HG03354 (cell line): ENCODE measurements around the gene RPS21.

Experiments
- ATAC-seq: cut with Tn5 transposase; IDR thresholded peaks from one replicate; pipeline ENCODE4 v1.9.1; 2021; ENCODE audit warnings: mild to moderate bottlenecking; ENCODE audit not compliant: unreplicated experiment, poor library complexity, severe bottlenecking

The RPS21 gene

DNA sequence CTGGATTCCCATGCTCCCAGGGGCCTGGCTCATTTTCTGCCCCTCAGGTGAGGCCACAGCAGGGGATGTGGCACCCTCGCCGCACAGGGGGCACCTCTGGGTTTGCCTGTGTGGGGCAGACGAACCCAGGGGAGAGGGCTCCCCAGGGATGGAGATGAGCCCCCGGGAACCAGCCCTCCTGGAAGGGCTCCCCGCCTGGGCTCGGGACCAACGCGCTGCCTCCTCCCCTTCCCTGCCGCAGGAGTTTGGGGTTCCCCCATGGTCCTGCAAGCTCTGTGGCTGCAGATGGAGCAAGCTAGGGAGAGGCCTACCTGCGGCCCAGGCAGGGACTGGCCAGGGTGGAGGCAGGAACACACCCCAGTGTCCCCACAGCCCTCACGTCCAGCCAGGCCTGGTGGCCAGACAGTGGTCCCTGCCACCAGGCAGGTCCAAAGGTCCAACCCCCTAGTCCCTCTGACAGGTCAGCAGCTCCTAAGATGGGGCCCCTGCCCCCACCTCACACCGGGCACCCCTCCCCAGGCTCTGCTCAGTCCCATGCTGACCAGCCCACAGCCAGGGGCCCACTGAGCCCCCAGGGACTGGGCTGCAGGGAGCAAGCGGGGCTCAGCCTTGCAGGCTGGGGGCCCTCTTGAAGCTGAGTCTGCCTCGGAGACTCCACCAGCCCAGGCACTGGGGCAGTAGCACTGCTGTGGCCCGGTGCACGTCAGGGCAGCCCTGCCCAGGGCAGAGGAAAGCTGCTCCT is 33.4 kb upstream of the RPS21 start:
- no peak for ATAC-seq

DNA sequence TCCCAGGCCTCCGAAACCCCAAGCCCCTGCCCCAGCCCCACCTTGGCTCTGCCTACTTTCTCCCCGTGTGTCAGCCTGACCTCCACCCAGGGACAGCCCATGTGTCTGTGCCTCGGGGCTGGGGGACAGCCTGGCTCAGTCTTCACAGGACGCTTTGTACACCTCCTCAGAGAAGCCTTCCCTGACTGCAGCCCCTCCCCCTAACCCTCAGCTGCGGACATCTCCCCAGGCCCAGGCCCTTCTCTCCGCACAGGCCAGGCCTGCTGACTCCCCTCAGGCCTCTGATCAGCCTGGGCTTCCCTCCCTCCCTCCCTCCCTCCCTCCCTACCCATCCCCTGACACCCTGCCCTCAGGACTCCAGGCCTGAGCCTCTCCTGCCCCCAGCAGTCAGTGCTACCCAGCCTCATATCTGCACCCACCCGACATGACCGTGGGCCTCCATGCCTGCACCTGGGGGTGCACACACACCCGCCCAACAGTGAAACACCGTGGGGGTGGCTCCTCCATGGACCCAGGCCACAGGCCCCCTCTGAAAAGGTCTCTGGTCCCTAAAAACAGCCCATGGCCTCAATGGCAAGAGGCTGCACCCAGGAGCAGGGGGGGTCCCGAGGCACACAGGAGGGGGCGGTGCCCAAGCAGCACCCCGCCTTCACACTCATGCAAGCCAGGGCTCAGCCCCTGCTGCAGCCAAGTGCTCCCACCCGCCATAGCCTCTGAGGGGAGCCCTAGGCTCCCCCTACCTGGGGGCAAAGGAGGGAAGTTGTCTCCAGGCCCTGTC is 32.7 kb upstream of the RPS21 start:
- no peak for ATAC-seq

DNA sequence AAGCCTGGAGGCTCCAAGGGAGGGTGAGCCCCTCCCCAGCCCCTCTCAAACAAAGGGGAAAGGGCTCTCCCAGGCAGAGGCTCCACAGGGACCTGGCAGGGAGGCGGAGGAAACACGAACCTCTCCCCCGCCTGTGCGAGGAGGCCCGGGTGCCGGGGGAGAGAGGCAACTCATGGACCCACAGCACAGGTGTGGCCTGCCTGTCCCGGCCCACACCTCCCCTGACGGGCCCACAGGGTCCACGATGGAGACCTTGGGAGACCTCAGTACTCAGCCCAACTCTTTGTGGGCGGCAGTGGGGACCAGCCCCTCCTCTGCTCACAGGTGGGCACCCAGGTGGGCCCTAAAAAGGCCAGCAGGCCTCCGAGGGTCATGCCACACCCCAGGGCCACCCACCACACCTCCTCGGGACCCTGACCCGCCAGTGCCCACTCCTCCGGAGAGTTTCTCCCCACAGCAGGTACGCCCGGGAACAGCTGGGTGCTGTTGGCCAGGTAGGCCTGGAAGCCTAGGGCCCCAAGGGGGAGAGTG is 32.0 kb upstream of the RPS21 start:
- no peak for ATAC-seq

DNA sequence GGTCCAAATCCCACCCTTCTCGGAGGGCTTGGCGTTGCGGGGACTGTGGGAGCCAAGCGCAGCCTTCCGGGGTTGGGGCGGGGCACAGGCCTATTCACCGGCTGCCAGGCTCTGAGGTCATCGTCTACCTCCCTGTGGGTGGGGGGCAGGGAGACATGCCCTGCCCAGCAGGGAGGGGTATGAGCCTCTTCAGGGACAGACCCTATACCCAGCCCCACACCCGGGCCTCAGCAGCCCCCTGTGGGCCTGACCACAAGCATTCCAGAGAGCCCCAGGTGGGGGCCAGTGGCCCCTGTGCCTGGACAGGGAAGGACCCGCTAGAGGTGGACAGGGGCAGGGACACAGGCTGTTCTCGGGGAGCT is 31.4 kb upstream of the RPS21 start:
- ATAC-seq = no peak

DNA sequence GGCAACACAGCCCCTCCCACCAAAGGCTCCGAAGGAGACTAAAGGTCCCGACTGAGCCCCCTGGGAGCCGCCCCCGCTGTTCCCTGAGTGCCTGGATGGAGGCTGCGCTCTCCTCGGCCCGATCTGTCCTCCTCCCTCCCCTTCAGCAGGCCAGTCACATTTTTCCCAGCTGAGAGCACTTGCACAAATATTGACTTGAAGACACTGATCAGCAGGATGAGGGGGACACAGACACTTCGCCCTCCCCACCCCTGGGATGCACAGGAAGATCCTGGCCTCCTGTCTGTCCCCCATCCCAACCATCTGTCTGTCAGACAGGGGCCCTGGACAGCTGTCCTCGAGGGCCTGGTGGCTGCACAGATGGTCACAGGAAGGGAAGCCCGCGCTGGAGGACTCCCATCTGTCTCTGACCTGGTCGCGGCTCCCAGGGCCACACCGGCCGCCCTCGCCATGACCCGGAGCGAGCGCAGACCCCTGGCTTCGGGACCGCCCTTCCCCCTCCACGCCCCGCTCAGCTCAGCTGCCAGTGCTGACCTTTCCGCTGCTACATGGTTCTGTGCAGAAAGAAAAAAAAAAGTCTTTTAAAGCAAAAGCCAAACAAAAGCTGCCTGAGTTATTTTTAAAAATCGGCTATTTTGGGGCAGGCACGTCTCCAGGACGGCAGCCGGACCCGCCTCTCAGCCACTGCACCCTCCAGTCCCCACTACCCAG is 30.9 kb upstream of the RPS21 start:
- no peak for ATAC-seq

DNA sequence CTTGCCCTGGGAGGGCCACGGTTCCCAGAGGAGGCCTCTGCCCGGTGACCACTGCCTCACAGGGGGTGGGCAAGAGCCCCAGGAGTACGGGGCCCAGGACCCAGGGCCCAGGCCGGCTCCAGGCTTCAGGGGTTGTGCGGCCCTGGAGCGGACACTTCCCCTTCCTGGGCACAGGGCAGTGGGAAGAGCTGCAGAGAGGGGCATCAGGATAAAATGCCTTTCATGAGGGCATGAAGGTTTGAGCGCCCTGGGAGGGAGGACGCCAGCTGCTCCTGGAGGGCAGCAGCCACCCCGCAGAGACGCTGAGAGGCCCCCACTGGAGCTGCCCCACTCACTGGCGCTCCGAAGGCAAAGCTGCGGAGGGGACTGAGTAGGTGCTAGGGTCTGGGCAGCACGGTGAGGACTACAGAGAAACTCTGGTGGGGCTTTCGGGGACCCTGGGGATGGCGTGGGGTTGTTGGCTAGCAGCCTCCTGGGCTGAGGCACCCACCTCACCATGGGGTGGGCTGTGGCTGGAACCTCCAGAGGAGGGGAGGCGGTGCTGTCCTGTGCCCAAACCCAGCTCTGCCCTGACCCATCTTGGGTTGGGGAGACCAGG is 30.2 kb upstream of the RPS21 start:
- no peak for ATAC-seq

DNA sequence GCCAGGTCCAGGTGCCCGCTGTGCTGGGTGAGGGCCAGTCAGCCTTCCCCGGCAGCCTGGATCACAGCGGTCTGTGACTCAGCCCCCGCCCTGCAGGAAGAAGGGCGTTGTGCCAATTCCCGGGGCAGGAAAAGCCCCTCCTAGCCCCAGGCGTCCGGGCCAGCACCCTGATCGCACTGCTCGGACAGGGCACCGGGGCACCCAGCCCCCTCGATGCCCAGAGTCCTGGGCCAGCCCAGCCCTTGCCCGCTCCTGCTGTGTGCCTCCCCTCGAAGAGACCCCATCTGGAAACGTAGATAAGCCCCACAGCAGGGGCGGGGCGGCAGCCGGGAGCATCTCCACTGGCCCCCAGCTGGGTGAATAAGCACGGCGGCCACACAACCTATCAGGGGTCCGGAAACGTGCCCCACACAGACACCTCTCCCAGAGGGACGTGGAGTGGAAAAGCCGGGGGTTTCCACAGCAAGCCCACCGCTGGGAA is 29.7 kb upstream of the RPS21 start:
- ATAC-seq = no peak

DNA sequence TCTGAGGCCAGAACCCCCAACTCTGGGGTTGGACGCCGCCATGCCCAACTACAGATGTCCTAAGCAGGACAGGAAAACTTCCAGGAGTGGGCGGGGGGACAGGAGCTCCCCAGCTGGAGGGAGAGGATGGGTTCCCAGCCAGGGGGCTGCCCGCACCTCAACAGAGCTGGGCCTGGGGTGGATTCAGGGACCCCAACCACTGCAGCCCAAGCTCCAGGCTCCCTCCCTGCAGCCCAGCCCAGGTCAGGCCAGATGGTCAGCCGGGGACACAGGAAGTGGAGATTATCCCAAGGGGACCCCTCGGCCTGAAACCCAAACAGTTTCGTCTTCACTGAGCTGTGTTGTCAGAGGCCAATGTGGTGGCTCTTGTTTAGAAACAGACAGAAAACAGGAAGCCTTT is 29.2 kb upstream of the RPS21 start:
- ATAC-seq = no peak

DNA sequence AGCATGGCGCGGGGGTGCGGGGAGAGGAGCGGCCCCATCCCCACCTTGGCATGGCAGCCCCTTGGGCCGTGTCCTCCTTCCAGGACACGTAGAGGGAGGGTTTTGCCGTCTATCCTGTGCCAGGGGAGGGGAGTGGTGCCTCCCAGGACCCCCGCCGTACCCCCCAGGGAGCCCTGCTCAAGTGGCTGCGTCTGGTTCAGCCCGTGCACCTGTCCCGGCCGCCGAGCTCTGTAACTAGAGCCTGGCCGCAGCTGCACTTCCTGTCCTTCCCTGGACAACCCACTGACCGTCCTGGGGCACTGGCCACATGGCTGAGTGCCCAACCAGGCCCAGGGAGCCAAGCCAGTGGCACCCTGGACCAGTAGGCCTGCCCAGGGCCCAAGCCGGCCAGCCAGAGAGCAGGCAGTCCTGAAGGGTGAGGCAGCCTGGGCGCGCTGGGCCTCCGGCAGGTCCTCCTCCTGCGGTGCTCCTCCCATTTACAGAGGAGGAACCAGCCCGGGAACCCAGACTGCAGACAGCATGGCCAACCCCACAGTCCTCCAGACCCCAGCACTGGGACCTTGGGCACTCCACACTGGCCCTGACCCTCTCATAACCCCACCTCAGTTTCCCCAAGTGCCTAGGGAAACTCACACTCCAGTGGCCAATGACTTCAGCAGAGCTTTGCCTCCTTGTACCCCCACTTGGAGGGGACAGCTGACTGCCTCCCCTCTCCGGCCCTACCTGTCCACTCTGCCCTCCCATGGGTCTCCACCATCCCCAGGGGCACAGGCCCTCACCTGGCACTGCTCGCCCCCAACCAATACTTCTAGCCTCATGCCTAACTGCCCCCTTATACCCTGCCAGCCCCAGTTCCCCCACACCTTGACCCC is 28.5 kb upstream of the RPS21 start:
- ATAC-seq = no peak

DNA sequence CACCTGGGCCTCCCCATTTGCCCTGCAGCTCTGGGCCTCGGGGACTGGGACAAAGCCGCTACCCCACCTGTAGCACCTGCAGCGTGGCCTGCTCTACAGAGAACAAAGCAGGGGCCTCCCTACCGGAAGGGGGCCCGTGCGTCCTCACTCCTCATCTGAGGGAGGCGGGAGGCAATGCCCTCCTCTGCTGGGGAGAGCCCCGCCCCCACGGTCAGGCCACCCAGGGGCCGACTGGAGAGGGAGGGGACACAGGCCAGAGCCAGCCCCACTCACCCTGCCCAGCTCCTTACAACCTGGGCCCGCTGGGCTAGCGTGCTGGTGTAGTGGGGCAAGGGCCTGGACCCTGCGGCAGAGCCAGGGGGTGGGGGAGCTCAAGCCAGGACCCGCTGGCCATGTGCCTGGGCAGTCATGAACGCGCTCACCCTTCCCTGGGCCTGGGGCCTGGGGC is 27.8 kb upstream of the RPS21 start:
- no peak for ATAC-seq

DNA sequence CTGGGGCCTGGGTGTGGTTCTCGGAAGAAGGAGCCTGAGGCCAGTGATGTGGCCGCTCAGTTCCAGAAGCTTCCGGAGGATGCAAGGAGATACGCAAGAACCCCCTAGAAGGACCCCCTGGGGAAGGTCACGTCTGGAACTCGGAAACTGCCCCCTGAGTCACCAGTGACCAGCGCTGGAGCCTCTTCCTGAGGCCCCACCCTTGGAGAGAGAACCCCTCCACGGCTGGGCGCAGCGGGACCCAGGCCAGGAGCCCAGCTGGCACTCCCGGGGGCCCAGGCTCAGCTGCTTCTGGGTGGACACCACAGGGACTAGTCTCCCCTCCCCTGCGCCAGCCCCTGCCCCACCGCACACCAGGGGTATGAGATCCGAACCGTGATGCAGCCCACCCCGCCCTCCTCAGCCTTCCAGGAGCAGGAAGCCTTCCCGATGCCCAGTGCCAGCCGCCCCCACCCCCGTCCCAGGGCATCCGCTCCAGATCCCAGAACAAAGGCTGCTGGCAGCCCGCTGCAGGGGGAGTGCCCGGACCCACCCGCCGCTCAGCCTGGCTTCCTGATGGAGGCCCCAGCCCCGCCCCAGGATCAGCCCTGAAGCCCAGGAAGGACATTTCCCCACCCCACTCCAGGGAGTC is 27.3 kb upstream of the RPS21 start:
- ATAC-seq = no peak

DNA sequence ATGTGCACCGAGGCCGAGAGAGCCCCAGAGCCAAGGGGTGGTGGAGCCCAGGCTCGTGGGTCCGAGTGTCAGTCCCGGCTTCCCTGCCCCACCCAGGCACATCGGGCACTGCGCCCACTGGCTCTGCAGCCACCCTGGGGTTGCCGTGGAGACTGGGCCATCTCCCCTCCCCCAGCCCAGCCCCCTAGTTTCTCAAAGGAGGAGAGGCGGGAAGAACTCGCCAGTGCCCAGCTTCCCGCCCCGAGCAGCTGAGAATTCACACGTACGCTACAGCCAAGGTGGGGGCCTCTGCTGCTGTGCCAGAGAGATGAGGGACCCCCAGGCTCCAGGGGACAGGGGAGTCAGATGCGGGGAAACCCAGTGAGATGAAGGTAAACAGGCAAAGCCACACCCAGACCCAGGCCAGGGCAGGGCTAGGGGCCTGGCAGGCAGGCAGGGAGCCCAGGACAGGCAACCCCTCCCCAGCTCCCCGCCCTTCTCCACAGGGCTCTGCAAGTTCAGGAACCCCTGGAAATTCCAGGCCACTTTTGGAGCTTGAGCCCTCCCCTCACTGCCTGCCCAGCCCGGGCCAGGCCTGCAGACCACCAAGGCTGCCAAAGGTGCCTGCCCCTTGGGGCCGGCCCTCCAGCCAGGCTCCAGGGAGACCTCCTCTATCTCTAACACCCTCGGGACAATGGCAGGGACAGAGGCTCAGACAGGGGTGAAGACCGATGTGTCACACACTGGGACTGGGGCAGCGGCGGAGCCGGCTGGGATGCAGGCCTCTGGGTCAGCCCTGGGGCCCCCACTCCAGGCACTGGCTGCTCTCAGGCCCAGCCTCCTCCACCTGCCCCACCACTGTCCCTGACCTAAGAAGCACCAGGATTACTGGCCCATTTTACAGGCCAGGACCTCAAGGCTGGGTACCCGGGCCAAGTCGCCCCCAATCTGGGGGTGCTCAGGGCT is 25.8 kb upstream of the RPS21 start:
- no peak for ATAC-seq

DNA sequence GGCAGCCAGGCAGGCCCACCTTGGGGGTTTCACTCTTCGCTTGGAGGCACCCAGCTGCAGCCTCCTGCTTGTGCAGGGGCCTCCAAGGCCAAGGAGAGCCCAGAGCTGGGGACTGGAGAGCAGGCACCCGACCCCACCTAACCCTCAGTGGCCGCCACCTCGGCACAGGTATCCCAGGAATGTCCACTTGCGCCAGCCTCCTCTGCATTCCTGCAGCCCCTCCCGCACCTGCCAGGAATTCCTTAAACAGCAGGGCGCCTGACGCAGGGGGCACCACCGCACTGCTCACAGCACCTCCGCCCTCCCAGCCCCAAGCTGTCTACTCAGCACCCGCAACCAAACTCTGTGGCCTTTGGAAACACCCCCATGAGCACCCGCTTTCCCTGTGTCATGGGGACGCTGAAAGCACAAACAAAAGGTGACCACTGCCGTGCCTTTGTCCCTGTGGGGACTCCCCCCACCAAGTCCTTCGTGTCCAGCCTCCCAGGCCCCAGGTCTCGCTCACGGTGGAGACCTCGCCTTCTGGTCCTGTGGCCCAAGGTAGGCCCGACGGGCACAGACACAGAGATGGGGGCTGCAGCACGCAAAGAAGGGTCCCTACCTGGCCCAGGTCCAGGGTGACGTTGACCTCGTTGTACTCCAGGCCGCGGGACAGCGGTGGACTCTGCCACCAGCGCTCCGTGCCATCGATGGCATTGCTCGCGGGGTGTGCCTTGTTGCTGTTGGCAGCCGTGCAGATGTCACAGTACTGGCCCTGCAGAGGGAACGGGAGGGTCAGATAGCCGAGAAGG is 24.9 kb upstream of the RPS21 start:
- no peak for ATAC-seq

DNA sequence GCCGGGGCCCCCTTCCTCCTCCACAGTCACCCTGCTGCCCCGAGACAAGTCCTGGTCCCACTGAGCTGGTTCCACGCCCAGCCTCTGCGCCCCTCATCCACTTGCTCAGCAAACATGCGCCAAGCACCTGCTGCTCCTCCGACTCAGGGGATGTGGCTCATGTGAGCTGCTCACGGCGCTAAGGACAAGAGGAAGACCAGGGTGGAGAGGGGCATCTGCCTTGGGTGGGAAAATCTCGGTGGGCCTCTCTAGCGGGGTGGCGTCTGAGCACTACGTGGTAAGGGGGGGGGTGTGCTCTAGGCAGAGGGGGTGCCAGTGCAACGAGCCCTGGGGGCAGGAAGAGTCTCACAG is 24.3 kb upstream of the RPS21 start:
- no peak for ATAC-seq

DNA sequence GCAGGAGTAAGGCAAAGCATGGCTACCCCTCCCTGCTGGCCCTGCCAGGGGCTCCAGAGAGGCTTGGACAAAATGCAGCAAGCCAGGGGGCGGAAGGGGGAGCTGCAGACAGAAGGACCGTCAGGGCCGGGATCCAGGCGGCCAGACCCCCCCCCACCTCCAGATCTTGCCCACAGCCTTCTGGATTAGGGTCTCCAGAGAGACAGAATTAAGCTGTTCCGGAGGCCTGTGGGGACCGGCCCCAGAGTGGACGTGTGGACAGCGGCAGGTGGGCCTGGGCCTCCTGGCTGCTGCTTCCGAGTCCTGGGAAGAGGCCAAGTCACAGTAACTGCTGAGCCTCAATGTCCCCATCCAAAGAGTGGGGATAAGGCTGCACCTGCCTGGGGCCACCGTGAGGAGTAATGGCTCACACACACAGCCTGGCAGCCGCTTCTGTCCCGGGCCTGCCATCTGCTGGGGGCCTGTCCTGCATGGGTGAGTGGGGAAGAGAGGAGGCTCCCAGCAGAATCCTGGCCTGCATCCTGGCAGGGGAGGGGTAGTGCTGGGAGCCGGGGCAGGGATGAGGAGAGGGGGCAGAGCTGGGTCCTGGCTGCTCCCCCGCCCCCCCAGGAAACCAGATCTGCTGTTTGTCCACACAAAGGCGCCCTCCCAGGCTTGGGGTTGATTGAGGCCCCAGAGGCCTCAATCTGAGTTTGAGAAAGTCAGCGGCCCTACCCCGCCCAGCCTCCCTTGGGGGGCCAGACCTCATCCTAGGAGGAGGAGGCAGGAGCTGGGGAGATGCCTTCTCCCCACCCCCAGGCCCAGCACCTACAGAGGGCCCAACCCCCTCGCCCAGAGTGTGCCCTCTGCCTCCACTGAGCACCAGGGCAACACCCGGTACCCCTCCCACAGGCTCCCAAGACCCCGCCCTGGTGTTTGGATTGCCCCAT is 23.6 kb upstream of the RPS21 start:
- no peak for ATAC-seq
